ENCODE data around the gene SPEN. TPM values are rescaled to one million over a fixed set of nuclear protein-coding genes. Genes with fewer than 3 reads are reported as not detected.

The SPEN gene
- total RNA-seq, 1 experiment from 2014 or later: 48.3 TPM

DNA sequence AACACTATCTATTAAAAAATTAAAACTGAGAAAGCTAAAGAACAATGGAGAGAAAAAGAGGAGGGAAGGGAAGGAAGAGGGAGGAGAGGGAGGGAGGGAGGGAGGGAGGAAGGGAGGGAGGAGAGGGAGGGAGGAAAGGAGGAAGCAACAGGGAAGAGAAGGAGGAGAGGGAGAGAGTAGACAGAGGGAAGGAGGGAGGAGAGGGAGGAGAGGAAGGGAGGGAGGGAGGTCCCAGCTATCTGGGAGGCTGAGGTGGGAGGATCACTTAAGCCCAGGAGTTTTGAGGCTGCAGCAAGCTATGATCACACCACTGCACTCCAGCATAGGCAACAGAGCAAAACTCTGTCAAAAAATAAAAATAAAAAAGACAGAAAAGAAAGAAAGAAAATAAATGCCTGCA is 111.9 kb downstream of the SPEN start:
- intact Hi-C loops (cut with micrococcal nuclease; ENCODE audit: unreplicated experiment): no loop called here
- no TSS peak for BruUV-seq (replicated peaks)
- Mint-ChIP-seq H3K4me1 (ENCODE audit: low read depth, unreplicated experiment) (peaks cover 10% of the 10 kb centered on the region), H3K9me3 (ENCODE audit: low read depth, unreplicated experiment) (no peaks in the 10 kb centered on the region), H3K27ac (ENCODE audit: unreplicated experiment) (no peak overlapping the region), H3K27me3 (ENCODE audit: unreplicated experiment) (no peaks in the 10 kb centered on the region), H3K4me3 (ENCODE audit: low read depth, unreplicated experiment) (no peak overlapping the region), H3K36me3 (ENCODE audit: insufficient read depth, unreplicated experiment) (peaks cover 9% of the 10 kb centered on the region)
- CTCF ChIA-PET: interaction anchor here (0.7 kb wide), 1 partner anchor 89 kb away, joined by 4 read pairs; no protein-coding TSS in a partner anchor
- TF ChIP-seq, protein P1, sequence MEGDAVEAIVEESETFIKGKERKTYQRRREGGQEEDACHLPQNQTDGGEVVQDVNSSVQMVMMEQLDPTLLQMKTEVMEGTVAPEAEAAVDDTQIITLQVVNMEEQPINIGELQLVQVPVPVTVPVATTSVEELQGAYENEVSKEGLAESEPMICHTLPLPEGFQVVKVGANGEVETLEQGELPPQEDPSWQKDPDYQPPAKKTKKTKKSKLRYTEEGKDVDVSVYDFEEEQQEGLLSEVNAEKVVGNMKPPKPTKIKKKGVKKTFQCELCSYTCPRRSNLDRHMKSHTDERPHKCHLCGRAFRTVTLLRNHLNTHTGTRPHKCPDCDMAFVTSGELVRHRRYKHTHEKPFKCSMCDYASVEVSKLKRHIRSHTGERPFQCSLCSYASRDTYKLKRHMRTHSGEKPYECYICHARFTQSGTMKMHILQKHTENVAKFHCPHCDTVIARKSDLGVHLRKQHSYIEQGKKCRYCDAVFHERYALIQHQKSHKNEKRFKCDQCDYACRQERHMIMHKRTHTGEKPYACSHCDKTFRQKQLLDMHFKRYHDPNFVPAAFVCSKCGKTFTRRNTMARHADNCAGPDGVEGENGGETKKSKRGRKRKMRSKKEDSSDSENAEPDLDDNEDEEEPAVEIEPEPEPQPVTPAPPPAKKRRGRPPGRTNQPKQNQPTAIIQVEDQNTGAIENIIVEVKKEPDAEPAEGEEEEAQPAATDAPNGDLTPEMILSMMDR (IDR thresholded peaks at IDR 0.05; ENCODE audit: unreplicated experiment): no peak
- DNase-seq: no peak

GRCh38 chr1:15959827-15960446 is 112.4 kb downstream of the SPEN start:
- Mint-ChIP-seq H3K4me3 (ENCODE audit: low read depth, unreplicated experiment) (no peak overlapping the region), H3K36me3 (ENCODE audit: insufficient read depth, unreplicated experiment) (peaks cover 9% of the 10 kb centered on the region), H3K27me3 (ENCODE audit: unreplicated experiment) (no peaks in the 10 kb centered on the region), H3K4me1 (ENCODE audit: low read depth, unreplicated experiment) (peaks cover 10% of the 10 kb centered on the region), H3K9me3 (ENCODE audit: low read depth, unreplicated experiment) (no peaks in the 10 kb centered on the region), H3K27ac (ENCODE audit: unreplicated experiment) (no peak overlapping the region)
- BruUV-seq (replicated peaks): no TSS peak
- no peak for DNase-seq
- intact Hi-C loops (cut with micrococcal nuclease; ENCODE audit: unreplicated experiment): no loop called here
- CTCF ChIA-PET: no interaction called here
- TF ChIP-seq, protein P1 (IDR thresholded peaks at IDR 0.05; ENCODE audit: unreplicated experiment): no peak

GRCh38 chr1:15960808-15961207 is 113.3 kb downstream of the SPEN start:
- DNase-seq: no peak
- H3K9me3 Mint-ChIP-seq (ENCODE audit: low read depth, unreplicated experiment): no peaks in the 10 kb centered on the region
- no peak overlapping the region for H3K4me3 Mint-ChIP-seq (ENCODE audit: low read depth, unreplicated experiment)
- intact Hi-C loops (cut with micrococcal nuclease; ENCODE audit: unreplicated experiment): no loop called here
- TF ChIP-seq, protein P1 (IDR thresholded peaks at IDR 0.05; ENCODE audit: unreplicated experiment): no peak
- H3K27ac Mint-ChIP-seq (ENCODE audit: unreplicated experiment): no peak overlapping the region
- no TSS peak for BruUV-seq (replicated peaks)
- CTCF ChIA-PET: no interaction called here
- peaks cover 10% of the 10 kb centered on the region for H3K4me1 Mint-ChIP-seq (ENCODE audit: low read depth, unreplicated experiment)
- H3K36me3 Mint-ChIP-seq (ENCODE audit: insufficient read depth, unreplicated experiment): peaks cover 9% of the 10 kb centered on the region
- no peaks in the 10 kb centered on the region for H3K27me3 Mint-ChIP-seq (ENCODE audit: unreplicated experiment)

- BruUV-seq (replicated peaks): no TSS peak
- no peak for DNase-seq
- Mint-ChIP-seq H3K9me3 (ENCODE audit: low read depth, unreplicated experiment) (no peaks in the 10 kb centered on the region), H3K36me3 (ENCODE audit: insufficient read depth, unreplicated experiment) (peaks cover 5% of the 10 kb centered on the region), H3K4me1 (ENCODE audit: low read depth, unreplicated experiment) (peaks cover 15% of the 10 kb centered on the region), H3K27me3 (ENCODE audit: unreplicated experiment) (no peaks in the 10 kb centered on the region), H3K4me3 (ENCODE audit: low read depth, unreplicated experiment) (no peak overlapping the region), H3K27ac (ENCODE audit: unreplicated experiment) (no peak overlapping the region)
- TF ChIP-seq, protein P1 (IDR thresholded peaks at IDR 0.05; ENCODE audit: unreplicated experiment): no peak
- intact Hi-C loops (cut with micrococcal nuclease; ENCODE audit: unreplicated experiment): no loop called here
- CTCF ChIA-PET: no interaction called here
Observed at GRCh38 chr1:15961492-15961891, 114.0 kb downstream of the SPEN start.
